Esophagus mucosa (tissue), 1 donor: ENCODE data around the gene PLXDC1. TPM values are rescaled to one million over a fixed set of nuclear protein-coding genes. Genes with fewer than 3 reads are reported as not detected.

Experiments
- ATAC-seq: fragments of 200-7000 bp; cut with Tn5 transposase; one replicate; pipeline ENCODE4 v1.9.1; 2020
- total RNA-seq: library from RNA; stranded (reverse); gene quantifications from one replicate; pipeline ENCODE4 v1.2.4, GENCODE V29; 2023
- donor health status: DM: yes; HTN: yes; CAD: no.

The PLXDC1 gene
- total RNA-seq, 1 donor from 2014 or later = 3.1 TPM

DNA sequence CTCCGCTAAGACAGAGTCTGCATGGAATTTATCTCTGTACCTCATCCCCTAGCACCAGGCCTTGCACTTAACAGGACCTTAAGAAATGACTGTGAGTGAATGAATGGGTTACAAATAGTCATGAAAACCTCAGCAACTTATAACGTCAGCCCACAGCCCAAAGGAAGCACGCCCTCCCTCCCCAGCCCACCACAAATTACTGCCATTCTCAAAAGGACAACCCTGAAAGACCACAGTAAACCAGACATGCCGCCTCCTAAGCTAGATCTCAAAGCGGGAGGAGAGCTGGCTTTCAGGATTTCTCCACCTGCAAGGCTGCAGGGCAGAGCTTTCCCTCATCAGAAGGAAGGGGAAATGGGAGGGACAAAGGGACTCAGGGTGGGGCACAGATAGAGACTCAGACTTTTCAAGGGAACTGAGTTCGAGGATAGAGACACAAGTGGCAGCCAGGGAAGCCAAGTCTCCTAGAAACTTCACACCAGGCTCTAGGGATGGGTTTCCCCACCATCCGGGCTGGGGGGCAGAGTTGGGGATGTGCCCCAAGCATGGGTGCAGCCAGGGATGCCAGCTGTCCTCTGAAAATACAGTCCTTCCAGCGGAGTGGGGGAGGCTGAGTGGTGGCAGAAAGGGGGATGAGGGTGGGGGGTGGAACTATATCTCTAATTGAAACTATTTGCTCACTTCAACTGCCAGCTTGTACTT is 56.7 kb downstream of the PLXDC1 start:
- no peak for ATAC-seq

DNA sequence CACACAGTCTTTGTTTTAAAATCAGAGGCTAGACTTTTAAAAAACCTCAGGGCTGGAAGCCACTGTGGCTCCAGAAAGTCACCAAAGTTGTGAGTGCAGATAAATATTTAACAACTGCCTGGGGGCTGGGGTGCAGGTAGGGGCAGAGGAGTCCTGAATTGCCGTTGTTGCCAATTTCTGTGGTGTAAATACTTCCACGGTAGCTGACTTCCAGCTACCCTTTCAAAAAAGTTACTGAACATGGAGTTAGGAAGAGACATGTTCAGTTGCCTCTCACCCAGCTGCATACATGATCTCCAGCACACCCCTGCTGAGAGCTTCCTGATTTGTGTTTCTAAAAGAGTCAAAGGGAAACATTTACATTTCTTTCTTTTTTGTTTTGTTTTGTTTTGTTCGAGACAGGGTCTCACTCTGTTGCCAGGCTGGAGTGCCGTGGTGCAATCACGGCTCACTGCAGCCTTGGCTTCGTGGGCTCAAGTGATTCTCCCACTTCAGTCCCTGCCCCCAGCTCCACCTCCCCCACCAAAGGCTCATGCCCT is 58.7 kb downstream of the PLXDC1 start:
- ATAC-seq = no peak

DNA sequence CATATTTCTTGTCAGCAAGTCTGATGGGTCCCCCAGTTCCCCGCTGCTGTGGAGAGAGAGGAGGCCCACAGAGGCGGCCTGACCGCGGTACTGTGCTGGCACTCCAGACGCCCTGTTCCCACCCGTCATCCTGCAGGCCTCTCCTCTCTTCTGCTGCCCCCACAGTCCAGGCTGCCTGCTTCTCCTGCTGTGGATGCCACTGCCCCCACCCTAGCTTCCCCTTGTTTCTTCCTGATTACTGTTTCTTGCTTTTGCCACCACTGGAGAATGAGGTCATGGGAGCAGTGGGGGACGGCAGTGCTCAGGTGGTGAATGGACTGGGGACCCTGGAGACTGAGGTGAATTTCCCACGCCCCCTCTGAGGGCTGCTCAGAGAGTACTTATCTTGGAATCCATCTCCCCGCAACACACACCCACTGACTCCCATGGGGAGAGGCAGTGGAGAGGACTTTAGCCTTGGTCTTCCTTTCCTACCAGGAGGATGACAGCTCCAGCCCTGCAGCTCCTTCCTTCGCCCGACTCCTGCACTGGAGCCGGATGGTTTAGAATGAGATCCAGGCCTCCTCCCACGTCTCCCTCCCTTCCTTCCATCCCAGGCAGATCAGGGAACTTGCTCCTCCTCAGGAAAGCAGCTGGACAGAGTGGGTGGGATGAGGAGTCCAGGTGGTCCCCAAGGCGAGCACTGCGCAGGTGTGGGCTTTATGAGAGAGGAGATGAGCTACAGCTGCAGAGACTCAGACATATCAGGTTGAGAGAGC is 60.4 kb downstream of the PLXDC1 start:
- no peak for ATAC-seq

DNA sequence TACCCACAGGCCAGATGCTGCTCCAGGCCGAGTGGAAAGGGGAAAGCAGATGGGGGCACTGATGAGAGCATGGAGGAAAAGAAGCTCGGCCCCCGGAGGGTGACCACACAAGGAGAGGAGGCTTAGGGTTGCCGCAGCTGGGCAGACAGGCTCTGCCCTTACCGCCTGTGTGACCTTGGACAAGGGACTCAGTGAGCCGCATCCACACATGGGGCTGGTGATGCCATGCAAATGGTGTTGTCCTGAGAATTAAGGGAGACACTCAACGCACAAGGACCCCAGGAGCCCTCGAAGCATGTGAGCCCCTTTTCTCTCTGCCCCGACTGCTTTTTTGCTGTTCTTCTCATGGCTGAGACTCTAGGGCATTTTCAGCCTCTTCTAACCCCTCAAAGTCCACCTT is 61.0 kb downstream of the PLXDC1 start:
- ATAC-seq = no peak

DNA sequence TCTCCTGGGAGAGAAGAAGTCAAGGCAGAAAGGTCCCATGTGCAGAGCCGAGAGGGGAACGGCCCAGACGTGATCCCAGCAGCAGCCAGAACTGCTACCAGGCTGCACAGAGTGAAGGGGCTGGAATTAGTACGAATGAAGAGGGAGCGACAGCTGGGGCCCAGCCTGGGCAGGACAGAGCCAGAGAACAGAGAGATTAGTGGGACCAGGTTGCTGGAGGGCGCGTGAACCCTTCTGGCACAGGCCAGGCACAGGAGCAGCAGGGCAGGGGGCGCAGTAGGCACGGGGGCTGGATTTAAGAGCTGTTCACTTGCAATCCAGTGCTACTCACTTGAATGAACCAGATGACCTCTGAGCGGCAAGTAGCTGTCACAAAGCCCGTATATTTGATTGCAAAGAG is 66.9 kb downstream of the PLXDC1 start:
- ATAC-seq = no peak

DNA sequence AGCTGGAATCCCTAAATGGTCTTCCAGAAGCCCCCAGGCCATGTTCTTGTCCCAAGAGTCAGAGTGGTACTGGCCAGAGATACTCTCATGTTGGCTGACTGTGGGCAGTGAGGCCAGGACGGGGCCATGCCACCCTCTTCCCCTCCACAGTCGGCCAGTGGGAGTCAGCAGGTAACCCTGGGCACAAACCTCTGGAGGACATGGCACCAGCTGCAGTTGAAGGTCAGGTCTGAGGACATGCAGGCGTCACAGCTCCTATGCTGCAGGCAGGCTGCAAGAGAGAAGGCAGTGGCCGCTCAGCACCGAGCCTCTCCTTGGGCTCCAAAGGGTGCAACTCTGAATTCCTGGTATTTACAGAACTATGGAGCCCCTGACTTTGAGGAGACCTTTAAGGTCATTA is 68.2 kb downstream of the PLXDC1 start:
- no peak for ATAC-seq

DNA sequence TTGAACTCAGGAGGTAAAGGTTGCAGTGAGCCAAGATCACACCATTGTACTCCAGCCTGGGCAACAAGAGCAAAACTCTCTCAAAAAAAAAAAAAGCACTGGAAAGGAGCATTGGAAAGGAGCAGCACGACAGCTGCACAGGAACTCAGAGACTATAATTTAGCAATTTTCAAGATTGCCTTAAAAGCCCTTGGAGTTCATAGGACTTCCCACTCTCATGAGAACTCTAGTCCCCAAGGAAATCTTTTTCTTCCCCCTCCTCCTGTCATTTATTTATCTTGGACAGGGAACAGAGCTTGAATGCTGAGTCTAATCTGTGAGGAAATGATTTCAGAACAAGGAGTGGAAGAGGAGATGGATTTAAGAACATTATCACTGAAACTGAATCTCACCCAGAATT is 69.0 kb downstream of the PLXDC1 start:
- ATAC-seq = no peak

DNA sequence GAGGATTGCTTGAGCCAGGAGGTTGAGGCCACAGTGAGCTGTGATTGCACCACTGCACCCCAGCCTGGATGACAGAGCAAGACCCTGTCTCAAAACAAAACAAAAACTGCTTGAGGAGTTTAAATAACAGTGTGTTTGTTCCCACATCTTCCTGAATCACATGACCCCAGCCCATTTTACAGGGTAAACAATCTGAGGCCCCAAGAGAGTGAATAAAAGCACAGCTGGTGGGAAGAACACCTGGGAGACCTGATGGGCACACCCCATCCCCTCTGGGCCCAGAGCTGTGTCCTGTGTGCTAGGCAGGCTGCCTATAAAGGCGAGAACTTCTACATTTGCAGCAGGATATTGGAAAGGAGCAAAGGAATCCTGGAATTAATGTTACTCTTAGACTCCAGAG is 69.6 kb downstream of the PLXDC1 start:
- no peak for ATAC-seq

DNA sequence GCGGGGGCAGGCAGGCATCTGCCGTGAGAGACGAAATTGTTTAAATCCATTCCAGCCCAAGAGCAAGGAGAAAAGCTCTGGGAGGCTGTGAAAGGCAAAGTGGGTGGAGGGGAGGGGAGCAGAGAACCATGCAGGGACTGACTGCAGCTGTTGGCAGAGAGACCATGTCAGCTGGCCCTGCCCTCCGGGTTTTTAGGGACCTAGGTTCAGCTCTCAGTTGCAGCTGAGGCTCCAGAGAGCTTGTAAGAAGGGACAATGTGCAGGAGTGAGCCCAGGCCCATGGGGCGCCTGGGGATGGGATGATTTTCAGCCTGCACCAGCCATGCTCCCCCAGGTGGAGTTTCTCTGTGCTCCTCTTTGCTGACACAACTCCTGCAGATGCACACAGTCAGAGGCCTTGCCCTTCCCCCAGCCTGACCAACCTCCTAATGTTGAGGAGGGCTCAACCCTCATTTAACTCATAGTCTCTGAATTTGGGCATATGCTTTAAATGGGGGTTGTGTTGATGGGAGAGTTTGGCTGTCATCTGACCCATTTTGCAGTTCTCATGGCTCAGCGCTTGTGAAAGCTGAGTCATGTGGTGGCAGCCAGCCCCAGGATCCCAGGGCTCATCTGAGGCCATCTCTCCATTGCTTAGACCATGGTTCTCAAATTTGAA is 70.9 kb downstream of the PLXDC1 start:
- ATAC-seq = no peak

DNA sequence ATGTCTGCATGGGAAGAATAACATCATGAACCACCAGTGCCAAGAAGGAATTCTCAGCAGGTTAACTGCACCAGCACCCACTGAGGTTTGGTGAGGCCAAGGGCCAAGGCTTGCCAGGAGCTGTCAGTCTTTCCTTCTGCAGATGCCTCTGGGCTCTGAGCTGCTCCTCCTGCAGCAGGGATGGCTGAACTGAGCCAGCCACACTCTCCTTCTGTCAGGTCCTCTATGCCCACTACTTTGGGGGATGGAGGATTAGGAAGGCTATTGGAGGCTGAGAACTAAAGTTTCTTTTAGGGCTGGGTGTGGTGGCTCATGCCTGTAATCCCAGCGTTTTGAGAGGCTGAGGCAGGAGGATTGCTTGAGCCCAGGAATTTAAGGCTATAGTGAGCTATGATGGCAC is 71.6 kb downstream of the PLXDC1 start:
- ATAC-seq = no peak

DNA sequence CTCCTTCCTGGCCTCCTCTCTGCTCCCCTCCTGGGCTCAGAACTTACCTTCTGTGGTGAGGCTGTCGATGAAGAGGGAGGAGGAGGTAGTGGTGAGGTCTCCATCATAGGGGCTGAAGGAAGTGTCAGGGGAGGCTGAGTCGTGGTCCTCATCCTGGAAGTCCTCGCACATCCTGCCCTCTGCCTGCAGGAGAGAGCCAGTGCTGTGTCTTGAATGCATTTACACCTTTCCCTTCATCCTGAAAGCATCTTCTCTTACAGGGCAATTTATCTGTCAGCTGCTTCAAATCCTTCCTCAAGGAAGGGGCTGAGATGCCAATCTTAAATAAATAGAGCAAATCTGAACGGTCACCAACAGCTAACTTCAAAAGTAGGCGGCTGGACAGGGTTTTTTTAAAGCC is 73.6 kb downstream of the PLXDC1 start:
- ATAC-seq = no peak

DNA sequence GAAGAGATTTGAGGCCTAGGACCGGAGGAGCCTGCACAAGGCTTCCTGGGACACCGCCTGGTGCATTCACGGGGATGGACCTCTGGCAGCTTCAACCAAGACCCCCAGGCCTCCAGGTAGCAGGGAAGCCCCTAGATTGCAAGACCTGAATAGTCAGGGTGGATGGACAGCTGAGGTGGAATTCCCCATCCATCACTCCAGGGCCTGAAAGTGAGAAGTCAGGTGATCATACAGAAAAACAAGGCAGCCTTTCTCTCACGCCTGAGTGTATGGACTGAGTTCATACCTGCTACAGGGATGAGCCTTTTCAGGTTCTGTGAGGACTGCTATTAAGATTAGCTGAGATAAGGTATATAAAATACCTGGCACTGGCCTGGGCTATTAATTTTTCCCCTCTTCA is 74.2 kb downstream of the PLXDC1 start:
- ATAC-seq = no peak

DNA sequence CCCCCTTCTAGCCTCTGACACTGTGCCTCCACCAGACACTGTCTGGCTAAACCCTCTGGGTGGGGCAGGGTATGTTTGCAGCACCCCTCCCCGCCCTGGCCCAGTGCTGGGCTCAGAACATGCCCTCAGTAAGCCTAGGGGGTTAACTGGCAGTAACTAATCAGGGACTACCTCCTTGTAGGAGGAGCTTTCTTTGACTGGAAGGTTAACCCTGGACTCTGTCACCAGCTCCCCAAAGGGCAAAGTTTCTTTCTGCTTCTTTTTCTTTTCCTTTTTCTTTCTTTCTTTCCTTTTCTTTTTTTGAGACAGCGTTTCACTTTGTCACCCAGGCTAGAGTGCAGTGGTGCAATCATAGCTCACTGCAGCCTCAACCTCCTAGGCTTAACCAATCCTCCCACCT is 76.8 kb downstream of the PLXDC1 start:
- peak; percentile 32 for ATAC-seq

DNA sequence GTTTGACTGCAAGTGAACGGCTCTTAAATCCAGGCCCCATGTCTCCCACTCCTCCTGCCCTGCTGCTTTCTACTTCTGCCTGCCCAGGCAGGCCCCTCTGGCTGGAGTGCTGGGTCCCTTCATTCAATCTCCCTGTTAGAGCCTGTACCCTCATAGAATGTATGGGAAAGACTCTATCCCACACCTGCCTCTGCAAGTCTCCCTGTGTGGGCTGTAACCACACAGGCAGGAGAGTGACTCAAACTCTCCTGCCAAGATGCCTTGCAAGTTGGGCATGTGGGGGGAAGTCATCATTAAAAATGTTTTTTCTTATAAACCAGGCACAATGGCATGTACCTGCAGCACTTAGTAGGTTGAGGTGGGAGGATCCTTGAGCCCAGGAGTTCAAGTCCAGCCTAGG is 77.5 kb downstream of the PLXDC1 start:
- ATAC-seq = peak; percentile 62

DNA sequence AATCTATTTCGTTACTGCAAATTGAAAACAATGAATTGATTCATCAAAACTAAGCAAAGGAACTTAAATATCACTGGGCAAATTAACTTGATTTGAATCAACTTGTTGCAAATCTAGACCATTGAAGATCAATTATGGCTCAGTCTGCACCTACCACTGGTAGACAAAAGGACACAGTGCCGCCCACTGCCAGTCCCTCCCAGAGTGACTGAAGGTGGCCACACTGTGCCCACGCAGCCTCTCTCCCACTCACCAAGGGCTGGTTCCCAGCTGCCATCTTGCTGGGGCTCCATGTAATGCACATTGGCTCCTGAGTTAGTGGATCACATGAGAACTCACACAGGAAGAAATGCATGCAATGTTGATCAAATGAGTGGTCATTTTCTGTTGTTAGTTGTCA is 78.1 kb downstream of the PLXDC1 start:
- ATAC-seq = no peak

DNA sequence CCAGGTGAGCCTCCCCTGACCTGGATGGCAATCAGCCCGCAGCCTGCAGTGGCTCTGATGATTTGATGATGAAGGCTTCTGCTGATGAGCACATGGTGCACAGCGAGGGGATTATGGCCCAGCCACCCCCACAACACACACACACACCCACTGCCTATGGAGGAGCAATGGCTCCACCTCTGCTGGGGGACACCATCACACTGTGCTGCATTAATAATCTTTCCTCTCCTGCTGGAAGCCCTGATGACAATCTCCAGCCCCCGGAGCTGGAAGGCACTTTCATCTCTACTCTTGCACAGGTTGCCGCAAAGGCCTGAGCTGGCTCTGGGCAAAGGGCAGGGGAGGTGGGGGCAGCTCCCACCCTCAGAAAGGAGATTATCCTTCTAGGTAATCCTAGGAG is 79.9 kb downstream of the PLXDC1 start:
- no peak for ATAC-seq

DNA sequence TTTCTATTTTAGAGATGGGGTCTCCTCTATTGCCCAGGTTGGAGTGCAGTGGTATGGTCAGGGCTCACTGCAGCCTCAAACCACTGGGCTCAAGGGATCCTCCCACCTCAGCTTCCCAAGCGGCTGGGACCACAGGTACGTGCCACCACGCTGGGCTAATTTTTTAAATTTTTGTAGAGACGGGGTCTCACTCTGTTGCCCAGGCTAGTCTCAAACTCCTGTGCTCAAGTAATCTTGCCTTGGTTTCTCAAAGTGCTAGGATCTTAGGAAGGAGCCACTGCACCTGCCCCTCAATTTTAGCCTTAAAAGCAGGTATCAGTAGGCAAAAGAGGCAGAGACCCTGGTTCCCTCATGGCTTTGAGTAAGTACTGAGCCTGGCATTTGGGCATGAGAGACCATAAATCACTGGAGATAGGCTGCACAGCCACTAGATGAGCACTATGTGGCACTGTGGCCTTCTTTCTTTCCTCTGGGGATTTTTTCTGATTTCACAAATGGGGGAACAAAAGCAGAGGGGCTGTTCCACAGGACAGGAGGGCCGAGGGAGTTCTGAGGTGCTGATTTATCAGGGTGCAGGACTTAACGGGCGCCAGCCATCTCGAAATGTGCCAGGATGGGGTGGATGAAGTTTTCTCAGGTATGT is 82.2 kb downstream of the PLXDC1 start:
- ATAC-seq = peak; percentile 50

DNA sequence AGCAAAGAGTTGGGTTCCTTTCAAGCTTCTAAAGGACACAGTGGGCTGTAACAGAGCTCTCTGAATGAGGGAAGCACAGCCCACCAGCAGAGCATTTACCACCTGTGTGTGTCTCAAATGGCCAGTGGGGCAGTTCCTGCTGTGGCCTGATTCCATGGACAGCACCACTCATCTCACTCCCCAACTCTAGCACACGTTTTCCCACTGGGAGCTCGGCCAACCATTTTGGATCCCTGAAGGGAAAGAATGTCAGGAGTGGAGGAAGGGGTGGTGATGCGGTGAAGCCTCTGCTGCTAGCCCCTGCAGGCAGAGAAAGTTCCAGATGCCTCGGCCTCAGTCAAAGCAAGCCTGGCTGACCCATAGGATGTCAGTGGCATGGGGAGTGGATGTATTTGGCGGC is 86.6 kb downstream of the PLXDC1 start:
- ATAC-seq = no peak

DNA sequence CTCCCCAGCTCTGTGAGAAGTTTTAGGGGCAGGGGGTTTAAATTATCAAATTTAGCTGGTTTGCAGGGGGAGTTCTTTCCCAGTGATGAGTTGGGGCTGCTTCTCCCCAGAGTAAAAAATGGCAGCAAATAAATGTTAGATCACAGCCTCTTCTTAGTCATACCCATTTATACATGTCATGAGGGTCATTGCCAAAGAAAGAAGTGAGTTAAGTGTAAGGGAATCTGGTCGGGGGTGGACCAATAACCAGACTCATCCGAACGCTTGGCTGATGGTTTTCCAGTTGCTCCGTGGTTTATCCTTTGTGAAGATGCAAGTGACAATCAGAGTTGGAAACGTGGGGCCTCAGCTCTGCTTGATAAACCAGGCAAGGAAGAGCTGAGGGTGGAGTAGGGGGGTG is 87.1 kb downstream of the PLXDC1 start:
- ATAC-seq = no peak

DNA sequence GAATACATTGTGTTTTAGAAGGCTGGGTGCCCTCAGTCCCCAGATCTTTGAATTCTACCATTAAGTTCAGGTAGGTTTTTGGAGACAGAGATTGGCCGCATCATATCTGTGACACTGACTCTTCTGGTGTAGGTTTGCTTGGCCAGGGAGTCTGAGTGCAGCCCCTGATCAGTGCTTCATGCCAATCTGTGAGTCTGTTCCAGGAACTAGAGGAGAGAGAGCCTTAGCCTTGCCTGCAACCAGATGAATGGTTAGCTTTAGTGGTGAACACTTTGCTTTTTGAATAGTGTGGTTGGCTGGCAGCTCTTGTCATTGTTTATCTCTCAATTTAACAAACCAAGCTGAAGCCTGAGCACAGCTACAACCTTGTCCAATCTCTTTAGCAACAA is 87.8 kb downstream of the PLXDC1 start:
- no peak for ATAC-seq

DNA sequence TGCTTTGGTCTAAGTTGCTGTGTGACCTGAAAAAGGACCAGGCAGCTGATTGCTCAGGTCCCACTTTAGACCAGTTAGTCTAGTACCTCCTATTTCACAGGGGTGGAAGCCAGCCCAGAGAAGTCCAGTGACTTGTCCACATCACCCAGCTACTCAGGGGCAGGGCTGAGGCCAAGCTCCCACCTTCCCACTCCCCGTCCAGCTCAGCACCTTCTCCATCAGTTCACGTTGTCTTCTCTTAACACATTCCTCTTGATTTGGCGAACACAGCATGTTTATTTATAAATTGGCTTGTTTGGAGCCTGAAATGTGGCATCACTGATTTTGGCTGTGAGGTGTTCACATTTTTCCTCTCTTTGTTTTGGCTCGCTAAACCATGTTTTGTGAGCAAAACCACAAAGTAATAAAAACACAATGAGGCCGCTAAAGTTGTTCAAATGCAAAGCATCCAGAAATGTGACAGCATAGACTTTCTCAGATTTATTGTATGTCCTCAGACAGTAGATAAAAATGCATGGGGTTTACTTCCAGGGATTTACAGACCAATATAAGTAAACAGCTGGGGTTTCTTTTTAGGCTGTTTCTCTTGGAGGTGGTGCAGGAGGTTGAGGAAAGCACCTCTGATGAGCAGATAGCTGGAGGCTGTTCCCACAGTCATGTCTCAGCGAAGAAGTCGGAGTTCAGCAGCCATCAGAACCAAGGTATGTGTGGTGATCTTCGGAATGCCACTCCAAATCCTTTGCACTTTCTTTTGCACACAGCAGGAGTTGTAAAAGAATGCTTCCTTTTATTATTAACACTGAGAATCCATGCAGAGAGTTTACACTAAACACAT is 88.4 kb downstream of the PLXDC1 start:
- ATAC-seq = peak; percentile 24

DNA sequence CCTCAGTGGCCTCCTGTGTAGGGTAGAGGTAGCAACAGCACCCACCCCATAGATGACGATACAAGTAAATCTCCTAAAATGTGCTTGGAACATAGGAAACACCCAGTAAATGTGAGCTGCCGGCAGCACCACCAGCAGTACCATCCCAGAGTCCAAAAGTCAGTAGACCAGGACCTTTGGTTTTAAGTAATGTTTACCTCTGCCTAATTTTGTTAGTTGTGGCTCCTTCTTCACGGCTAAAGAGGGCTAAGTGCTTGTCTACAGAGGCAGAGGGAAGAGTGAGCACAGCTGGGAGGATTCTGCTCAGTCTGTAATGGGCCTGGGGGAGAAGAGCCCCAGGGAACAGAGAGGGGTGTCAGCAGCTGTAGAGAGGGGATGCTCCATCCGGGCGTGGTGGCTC is 92.9 kb downstream of the PLXDC1 start:
- ATAC-seq = no peak
